HUDEP-2 (cell line): ENCODE results near the gene OVOL1.

Source experiments
- DNase-seq, 76 experiments: peaks; one replicate each; lab custom pipeline; 2025; ENCODE audit not compliant: unreplicated experiment in 76 of 76; lab: John Stamatoyannopoulos, UW

OVOL1 gene

DNA sequence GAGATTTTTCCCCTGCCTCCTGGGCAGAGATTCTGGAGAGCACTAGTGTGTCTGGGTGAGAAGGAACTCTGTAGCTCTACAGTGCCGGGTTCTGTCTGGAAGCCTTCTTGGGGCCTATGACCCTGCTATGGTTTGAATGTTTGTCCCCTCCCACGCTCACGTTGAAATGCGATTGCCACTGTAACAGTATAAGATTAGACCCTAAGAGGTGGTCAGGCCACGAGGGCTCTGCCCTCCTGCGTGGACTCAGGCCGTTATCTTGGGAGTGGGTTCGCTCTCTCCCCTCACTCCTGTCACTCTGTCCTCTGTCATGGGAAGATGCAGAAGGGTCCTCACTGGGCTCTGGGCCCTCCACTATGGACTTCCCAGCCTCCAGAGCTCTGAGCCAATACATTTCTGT is 9.6 kb upstream of the OVOL1 start:
- no peak for DNase-seq

DNA sequence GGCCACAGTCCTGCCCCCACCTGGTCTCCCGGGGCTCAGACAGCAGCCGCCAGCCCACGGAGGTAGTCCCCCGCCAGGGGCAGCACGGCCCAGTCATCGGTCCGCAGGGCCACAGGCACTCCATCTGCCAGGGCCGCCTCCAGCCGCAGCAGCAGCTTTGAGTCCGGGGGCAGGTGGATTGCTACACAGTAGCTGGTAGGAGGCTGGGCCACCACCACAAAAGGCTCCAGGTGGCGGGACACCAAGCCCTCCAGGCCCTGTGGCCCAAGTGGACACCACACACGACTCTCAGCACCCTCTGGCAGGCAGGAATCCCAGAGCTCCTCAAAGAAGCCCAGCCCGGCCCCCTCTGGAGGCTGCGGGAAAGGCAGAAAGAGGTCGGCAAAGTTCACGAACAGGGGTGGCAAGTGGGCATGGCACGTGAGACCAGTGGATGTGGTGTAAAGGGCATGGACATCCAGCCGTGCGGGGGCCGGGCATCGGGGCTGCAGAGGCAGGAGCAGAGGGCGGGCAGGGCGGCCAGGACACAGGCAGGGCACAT is 9.0 kb upstream of the OVOL1 start:
- no peak for DNase-seq

DNA sequence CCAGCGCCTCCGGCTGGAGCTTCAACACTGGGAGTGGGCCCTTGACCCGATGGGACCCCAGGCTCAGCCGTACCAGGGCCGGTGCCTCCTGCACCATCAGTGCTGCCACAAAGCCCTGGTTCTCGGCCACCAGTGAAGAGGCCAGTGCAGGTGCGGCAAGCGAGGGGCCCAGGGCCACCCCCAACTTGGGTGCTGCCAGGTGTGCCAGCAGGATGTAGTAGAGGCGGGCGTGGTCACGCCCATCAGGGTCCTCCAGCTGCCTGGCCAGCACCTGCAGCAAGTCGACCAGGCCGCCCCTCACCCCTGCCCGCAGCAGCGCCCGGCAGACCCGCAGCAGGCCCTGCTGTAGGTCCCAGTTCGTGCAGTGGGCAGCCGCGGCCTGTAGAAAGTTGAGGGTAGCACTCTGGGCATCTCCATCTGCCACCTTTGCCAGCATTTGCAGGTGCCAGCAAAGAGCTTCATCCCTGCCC is 8.4 kb upstream of the OVOL1 start:
- DNase-seq: no peak

DNA sequence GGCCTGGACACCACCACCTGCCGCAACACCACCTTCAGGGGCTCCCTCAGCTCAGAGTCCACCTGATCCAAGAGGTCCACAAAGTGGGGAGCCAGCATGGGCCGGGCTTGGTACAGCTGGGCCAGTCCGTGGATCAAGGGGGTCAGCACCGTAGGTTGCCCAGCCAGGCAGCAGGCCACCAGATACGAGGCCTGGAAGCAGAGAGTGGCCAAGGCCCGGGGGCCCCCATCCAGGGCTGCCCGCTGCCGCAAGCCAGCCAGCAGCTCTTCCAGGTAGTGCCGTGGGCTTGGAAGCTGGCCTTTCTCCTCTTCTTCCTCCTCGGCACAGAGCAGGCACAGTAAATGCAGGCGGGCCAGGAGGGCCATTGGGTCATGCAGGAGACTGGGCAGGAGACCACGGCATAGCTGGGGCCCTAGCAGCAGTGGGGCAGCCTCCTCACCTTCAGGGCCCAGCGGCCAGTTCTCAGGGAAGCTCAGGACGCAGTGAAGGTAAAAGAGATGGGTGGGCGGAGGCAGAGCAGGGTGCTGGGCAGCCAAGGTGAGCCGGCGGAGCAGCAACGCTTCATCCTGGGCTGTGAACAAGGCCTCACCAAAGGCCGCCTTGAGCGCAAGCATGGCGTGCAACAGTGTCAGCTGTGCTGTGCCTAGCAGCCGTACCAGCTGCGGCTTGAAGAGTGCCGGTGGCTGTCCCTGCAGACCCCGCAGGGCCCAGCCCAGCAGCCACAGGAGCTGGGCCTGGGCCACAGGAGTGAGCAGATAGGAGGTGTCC is 7.8 kb upstream of the OVOL1 start:
- no peak for DNase-seq

- no peak for DNase-seq
Observed at GRCh38 chr11:65779669-65779918, 7.3 kb upstream of the OVOL1 start.

- peak in 73 of 76 experiments; percentile 18 to 90 (median 76) for DNase-seq
Observed at GRCh38 chr11:65779919-65780769, 6.7 kb upstream of the OVOL1 start.

- DNase-seq: peak in 46 of 76 experiments; percentile 4 to 64 (median 33)
Observed at GRCh38 chr11:65780770-65781151, 6.1 kb upstream of the OVOL1 start, which contains the start of gene AP5B1. TSS of gene AP5B1 (minus strand) at chr11:65780976. CDS start at chr11:65780591, 385 bp downstream.

DNA sequence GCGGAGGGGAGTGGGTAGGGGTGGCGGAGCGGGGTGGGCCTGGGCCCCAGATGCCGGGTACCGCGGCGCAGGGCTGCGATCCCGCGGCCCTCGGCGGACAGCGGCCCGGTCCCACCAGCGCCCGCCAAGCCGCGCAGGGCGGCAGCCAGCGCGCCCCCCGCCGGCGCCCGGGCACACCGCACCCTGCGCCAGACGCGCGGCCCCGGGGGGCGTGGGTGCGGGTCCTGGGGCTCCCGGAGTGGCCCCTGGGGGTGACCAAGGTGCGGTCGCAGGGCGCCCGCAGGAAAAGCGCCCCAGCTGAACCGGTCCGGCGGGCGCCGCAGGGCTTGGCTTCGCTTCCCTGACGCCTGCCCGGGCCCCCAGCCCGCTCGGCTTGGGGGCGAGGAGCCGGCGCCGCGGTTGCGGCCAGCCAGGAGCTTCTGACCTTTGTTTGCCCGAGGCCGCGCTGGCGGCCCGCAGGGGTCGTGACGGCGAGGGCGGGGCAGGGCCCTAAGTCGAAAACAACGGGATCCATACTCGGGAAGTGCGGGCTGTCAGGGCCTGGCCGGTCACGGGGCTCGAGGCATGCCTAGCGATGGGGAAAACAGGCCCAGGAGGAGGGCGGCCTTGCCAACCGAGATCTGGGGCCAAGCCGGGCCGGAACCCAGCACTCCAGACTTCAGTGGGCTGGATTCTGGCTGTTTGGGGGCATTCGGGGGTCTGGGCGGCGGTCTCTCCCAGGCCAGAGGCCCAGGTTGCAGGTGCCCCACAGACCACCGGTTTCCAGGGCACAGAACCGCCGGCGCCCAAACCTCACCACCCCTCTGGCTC is 5.5 kb upstream of the OVOL1 start:
- DNase-seq: no peak

GRCh38 chr11:65781962-65782815 is 4.7 kb upstream of the OVOL1 start:
- DNase-seq: no peak

DNA sequence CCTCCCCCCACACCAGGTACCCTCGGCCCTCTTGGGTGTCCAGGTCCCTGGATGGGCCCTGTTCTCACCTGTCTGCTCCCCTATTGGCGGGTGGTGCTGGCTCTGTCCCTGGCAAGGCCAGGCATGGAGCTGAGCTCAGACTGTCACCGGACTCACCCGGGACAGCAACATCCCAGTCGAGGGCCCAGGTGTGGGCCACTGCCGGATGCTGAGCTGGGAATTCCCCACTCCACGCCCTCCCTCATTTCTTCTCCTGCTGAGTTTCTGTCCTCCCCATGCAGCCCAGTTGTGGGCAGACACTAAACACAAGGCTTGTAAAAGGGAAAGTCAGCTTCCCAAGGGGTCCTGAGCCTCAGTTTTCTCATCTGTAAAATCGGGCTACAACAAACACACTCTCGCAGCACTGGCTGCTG is 4.0 kb upstream of the OVOL1 start:
- no peak for DNase-seq

- DNase-seq: no peak
Observed at GRCh38 chr11:65785319-65786007, 1.4 kb upstream of the OVOL1 start.

DNA sequence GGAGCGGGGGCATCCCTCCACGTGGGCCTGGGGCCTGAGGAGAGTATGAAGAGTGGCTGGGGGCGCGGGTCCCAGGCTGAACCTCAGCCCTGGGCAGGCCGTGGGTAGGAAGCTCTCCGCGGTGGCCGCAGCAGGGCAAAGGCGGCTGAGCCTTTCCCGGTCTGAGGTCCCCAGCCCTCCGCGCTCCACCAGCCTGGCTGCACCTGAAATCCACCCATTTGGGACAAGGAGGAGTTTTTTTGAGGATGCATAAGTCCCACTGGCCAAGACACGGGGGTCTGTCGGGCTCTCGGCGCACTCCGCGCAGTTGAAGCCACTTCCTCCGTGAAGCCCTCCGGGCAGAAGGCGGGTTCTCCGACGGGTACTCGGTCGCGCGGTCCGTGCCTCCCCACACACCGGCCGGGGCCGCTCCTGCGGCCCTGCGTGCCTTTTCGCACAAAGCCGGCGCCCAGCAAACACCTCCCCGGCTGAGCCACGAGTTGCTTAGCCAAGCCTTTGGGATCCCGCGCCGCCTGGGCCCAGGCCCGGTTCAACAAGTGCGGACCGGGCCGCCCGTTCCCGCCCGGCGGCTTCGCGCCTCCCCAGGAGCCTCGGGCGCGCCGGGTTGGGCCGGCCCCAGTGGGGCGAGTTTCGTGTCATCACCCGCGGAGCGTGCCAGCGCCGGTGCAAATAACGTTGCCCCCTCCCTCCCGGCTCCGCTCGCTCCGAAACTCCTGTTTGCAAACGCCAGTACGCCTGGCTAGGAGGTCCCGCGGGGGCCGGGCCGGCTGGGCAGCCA is 666 bp upstream of the OVOL1 start:
- no peak for DNase-seq

- no peak for DNase-seq
Observed at GRCh38 chr11:65787649-65788622, 1.1 kb downstream of the OVOL1 start.

DNA sequence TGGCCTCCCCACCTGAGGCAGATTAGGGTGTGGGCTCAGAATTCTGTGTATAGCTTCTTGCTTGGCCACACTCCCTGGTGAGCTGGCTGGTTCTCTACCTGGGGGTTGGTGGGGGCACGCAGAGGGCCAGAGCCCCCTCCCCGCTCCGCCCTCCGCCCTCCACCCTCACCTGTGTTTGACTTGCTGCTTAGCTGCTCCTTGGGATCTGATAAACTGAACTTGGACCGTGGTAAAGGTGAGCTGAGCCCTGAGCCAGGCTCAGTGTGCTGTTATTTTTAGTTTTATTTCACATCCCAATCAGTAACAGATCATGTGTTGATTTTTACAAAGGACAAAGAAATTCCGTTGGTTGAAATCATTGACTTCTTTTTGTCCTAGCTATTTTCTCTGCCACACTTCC is 2.0 kb downstream of the OVOL1 start:
- no peak for DNase-seq

DNA sequence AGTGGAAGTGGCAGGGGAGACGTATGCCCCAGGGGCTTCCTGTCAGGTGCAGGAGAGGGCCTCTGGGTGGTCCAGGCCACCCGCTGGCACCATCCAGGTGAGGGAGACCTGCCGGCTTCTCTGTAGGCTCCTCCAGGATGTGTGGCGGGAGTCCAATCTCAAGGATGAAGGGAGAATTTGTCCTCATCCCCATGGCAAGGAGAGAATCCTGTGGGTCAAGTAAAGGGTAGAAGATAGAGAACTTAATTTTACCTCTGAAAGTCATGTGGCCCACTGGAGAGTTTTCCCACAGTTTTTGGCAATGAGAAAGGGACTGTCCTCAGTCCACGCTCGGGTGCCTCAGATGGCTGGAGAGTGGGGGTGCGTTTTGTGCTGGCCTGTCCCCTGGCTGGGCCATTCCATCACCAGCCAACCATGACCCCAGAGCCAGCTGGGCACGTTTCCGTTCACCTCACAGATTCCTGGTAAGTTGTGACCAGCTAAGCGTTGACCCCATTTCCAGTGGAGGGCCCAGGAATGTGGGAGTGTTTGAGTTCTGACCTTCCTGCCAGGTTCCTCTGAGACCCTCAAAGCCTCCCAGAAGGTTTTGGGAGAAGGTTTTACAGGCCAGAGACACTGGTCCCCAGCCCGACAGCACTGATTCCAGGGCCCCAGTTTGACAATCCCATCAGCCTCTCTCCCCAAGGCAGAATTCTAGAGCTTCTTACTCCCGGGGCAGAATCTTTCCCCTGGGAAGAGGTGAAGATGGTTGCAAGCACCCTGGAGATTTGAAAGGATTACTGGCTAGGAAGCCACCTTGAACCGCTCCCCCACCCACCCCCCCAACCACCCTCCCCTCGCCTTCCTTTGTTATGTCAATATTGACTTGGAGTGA is 2.6 kb downstream of the OVOL1 start:
- DNase-seq: no peak

DNA sequence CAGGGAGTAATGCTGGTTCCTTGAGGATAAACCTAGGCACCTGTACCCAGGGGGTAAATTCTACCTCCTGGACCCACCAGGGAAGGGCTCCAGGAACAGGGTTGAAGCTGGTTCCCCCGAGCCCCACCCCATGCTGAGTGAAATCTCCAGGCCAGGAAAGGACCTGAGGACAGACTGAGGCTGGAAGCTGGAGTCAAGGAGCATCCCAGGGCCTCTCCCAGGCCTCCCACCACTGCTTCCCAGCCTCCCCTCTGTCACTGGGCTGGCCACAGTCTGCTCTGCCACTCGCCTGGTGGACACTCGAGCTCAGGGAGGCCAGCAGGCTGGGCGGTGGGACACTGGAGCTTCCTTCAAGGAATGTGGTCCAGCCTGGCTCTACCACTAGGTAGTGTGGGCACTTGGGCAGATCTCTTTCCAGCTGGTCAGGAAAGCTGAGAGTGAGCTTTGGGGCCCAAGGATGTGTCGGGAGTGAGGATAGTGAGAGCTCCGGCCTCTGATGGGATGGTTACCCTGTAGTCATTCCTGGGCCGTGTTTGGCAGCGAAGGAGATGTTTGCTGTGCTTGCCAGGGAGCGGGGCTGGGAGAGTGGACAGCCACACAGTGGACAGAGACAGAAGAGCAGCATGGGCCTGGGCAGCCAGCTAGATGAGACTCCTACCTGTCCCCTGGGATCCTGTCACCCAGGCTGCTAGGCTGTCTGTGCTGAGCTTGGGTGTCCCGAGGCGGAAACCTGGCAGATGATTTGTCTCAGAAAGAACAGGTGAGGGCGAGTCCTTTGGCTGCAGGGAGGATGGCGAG is 3.4 kb downstream of the OVOL1 start:
- DNase-seq: no peak
